Measurements from ENCODE around the gene TSGA10IP. TPM values are rescaled to one million over a fixed set of nuclear protein-coding genes. Genes with fewer than 3 reads are reported as not detected.

The TSGA10IP gene
- total RNA-seq, 4 donors from 2014 or later = not detected

DNA sequence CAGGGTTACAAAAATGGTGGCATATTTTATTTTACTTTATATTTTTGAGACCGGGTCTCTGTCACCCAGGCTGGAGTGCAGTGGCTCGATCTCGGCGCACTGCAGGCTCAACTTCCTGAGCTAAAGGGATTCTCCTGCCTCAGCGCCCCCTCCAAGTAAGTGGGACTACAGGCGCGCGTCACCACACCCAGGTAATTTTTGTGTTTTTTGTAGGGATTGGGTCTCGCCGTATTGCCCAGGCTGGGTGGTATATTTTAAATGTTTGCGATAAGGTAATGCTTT, 44.4 kb upstream of the TSGA10IP start:
- 64% methylated on average over 11 of the region's 11 CpGs; no CpG with 5 or more reads in 1 of the 2 donors for WGBS, 2 donors (ENCODE audit: low coverage in 1 of 2)
- no peak for DNase-seq
- TF ChIP-seq CTCF (IDR thresholded peaks at IDR 0.05) = no peak
- no peak for TF ChIP-seq EP300 (IDR thresholded peaks at IDR 0.05; ENCODE audit: low read depth)
- no peak for TF ChIP-seq POLR2A (IDR thresholded peaks at IDR 0.05)
- TF ChIP-seq POLR2AphosphoS5 (IDR thresholded peaks at IDR 0.05) = no peak
- peaks cover 6 to 22% (median 19%) of the 10 kb centered on the region in 4 donors for H3K4me1 ChIP-seq
- peak overlapping the region; percentile 56 to 78 (median 70) for H3K27ac ChIP-seq
- in situ Hi-C loops (cut with MboI; ENCODE audit: low pct_ligation_motif_present in 1 of 4, low pct_unique_long_range_greater_than_20kb in 1 of 4, low sequenced_read_pairs in 3 of 4) (no loop called here), intact Hi-C loops (cut with DNase I; ENCODE audit: low total_unique reads) (no loop called here)
- no peaks in the 10 kb centered on the region for H3K36me3 ChIP-seq
- peaks cover 21% of the 10 kb centered on the region for H3K27me3 ChIP-seq
- H3K4me3 ChIP-seq = peak overlapping the region in 1 of 4 donors; percentile 61
- H3K9me3 ChIP-seq = no peaks in the 10 kb centered on the region

DNA sequence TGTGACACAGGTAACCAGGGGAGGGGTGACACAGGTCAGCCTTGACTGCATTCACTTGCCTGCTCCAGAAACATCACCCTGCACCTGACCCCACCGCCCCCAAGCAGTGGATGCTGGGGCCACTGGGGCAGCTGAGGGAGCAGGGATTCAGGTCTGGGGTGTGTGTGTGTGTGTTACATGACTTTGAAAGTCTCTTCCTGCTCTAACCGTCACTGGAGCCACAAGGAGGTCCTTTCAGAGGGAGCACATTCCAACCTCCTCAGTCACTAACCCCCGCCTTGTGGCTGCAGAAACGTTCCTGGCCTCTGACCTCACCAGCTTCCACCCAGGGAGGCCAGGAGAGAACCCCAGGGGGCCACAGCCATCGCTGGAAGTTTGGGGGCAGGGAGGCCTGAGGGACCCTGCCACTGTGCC, 42.2 kb upstream of the TSGA10IP start:
- intact Hi-C loops (cut with DNase I; ENCODE audit: low total_unique reads) = no loop called here
- 50% methylated on average over 2 of the region's 5 CpGs; no CpG with 5 or more reads in 1 of the 2 donors for WGBS, 2 donors (ENCODE audit: low coverage in 1 of 2)
- no peak for TF ChIP-seq POLR2A (IDR thresholded peaks at IDR 0.05)
- no peak for TF ChIP-seq POLR2AphosphoS5 (IDR thresholded peaks at IDR 0.05)
- no peak for TF ChIP-seq EP300 (IDR thresholded peaks at IDR 0.05; ENCODE audit: low read depth)
- no peak for TF ChIP-seq CTCF (IDR thresholded peaks at IDR 0.05)

DNA sequence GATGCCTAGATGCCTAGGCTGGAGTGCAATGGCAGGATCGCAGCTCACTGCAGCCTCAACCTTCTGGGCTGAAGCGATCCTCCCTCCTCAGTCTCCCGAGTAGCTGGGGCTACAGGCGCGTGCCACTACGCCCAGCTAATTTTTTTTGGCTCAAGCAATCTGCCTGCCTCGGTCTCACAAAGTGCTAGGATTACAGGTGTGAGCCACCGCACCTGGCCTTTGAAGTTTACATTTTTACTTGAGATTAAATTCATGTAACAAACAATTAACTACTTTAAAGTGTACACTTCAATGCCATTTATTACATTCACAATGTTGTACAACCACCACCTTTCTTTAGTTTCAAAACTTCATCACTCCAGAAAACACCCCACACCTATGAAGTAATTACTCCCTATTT, 41.6 kb upstream of the TSGA10IP start:
- no peak for TF ChIP-seq POLR2AphosphoS5 (IDR thresholded peaks at IDR 0.05)
- no peak for TF ChIP-seq CTCF (IDR thresholded peaks at IDR 0.05)
- no peak for TF ChIP-seq EP300 (IDR thresholded peaks at IDR 0.05; ENCODE audit: low read depth)
- no peak for TF ChIP-seq POLR2A (IDR thresholded peaks at IDR 0.05)
- H3K36me3 ChIP-seq = no peaks in the 10 kb centered on the region
- peaks cover 15% of the 10 kb centered on the region for H3K27me3 ChIP-seq
- peaks cover 6 to 21% (median 19%) of the 10 kb centered on the region in 4 donors for H3K4me1 ChIP-seq
- WGBS, 2 donors (ENCODE audit: low coverage in 1 of 2) = 42 to 60% methylated on average over 2 to 8 of the region's 8 CpGs
- intact Hi-C loops (cut with DNase I; ENCODE audit: low total_unique reads) (no loop called here), in situ Hi-C loops (cut with MboI; ENCODE audit: low pct_ligation_motif_present in 1 of 4, low pct_unique_long_range_greater_than_20kb in 1 of 4, low sequenced_read_pairs in 3 of 4) (no loop called here)
- no peak overlapping the region for H3K4me3 ChIP-seq
- DNase-seq = no peak
- no peak overlapping the region for H3K27ac ChIP-seq
- H3K9me3 ChIP-seq = no peaks in the 10 kb centered on the region

More for the DNA sequence above, 42.2 kb upstream of the TSGA10IP start:
- Histone ChIP-seq H3K4me1 (peaks cover 6 to 22% (median 19%) of the 10 kb centered on the region in 4 donors), H3K36me3 (no peaks in the 10 kb centered on the region), H3K9me3 (no peaks in the 10 kb centered on the region), H3K4me3 (no peak overlapping the region), H3K27me3 (peaks cover 21% of the 10 kb centered on the region), H3K27ac (no peak overlapping the region)
- in situ Hi-C loops (cut with MboI; ENCODE audit: low pct_ligation_motif_present in 1 of 4, low pct_unique_long_range_greater_than_20kb in 1 of 4, low sequenced_read_pairs in 3 of 4) = no loop called here
- DNase-seq = no peak

- H3K9me3 ChIP-seq = no peaks in the 10 kb centered on the region
- TF ChIP-seq CTCF (IDR thresholded peaks at IDR 0.05) = no peak
- TF ChIP-seq POLR2AphosphoS5 (IDR thresholded peaks at IDR 0.05) = no peak
- no peak for TF ChIP-seq POLR2A (IDR thresholded peaks at IDR 0.05)
- TF ChIP-seq EP300 (IDR thresholded peaks at IDR 0.05; ENCODE audit: low read depth) = no peak
- no peak overlapping the region for H3K4me3 ChIP-seq
- peaks cover 0 to 4% (median 4%) of the 10 kb centered on the region in 4 donors for H3K4me1 ChIP-seq
- no peak for DNase-seq
- intact Hi-C loops (cut with DNase I; ENCODE audit: low total_unique reads) (no loop called here), in situ Hi-C loops (cut with MboI; ENCODE audit: low pct_ligation_motif_present in 1 of 4, low pct_unique_long_range_greater_than_20kb in 1 of 4, low sequenced_read_pairs in 3 of 4) (no loop called here)
- H3K27ac ChIP-seq = no peak overlapping the region
- WGBS, 2 donors (ENCODE audit: low coverage in 1 of 2) = 86 to 91% methylated on average over 4 to 5 of the region's 5 CpGs
- no peaks in the 10 kb centered on the region for H3K27me3 ChIP-seq
- H3K36me3 ChIP-seq = no peaks in the 10 kb centered on the region
These were observed 38.7 kb upstream of the TSGA10IP start for GRCh38 chr11:65906602-65907001.
